ENCODE data around the gene MACC1. TPM values are rescaled to one million over a fixed set of nuclear protein-coding genes. Genes with fewer than 3 reads are reported as not detected.

The MACC1 gene
- total and polyA plus RNA-seq, 2 experiments from 2014 or later, result 3.4 to 13.4 TPM

DNA sequence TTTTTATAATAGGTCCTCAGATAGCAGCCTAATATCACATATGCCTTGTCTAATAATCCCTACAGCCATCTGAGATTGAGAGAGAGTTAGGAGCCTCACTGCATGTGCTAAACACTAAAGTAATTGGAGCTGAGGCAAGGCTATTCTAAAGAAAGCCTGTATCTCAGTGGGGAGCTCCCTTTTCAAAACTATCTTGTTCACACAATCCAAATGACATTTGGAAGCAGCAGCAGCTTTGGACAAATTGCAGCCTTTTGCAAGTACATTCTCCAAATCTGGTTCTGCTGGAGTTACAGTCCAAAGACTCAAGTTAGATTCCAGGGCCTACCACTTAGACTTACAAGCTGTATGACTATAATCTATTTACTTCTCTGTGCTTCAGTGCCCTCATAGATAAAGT is 104.5 kb downstream of the MACC1 start:
- peak; percentile 57 for ATAC-seq
- H3K4me1 Mint-ChIP-seq, result peaks cover 41% of the 10 kb centered on the region

More for the DNA sequence above, 104.5 kb downstream of the MACC1 start:
- H3K9me2 ChIP-seq (ENCODE audit: insufficient read depth), result no peaks in the 10 kb centered on the region
- H3K27ac Mint-ChIP-seq, result no peak overlapping the region
- H4K20me1 ChIP-seq (replicated peaks; ENCODE audit: insufficient read depth), result 0 out of 2 replicates have a peak, but pooled peaks cover 3% of the 10 kb centered on the region
- no peaks in the 10 kb centered on the region for H3K27me3 ChIP-seq (ENCODE audit: insufficient read depth)
- no peak overlapping the region for H3K4me3 ChIP-seq
- TF ChIP-seq STAT1 (IDR thresholded peaks at IDR 0.05; ENCODE audit: unreplicated experiment) (no peak), ZNF331 (CRISPR knock-in tag; IDR thresholded peaks at IDR 0.05; ENCODE audit: low read depth) (no peak), CREB1 (CRISPR knock-in tag; IDR thresholded peaks at IDR 0.05; ENCODE audit: low read depth) (no peak), JUNB (IDR thresholded peaks at IDR 0.05; ENCODE audit: unreplicated experiment) (no peak), EZH2 (IDR thresholded peaks at IDR 0.05; ENCODE audit: low read depth, unreplicated experiment) (no peak)
- TF ChIP-seq, protein P1, sequence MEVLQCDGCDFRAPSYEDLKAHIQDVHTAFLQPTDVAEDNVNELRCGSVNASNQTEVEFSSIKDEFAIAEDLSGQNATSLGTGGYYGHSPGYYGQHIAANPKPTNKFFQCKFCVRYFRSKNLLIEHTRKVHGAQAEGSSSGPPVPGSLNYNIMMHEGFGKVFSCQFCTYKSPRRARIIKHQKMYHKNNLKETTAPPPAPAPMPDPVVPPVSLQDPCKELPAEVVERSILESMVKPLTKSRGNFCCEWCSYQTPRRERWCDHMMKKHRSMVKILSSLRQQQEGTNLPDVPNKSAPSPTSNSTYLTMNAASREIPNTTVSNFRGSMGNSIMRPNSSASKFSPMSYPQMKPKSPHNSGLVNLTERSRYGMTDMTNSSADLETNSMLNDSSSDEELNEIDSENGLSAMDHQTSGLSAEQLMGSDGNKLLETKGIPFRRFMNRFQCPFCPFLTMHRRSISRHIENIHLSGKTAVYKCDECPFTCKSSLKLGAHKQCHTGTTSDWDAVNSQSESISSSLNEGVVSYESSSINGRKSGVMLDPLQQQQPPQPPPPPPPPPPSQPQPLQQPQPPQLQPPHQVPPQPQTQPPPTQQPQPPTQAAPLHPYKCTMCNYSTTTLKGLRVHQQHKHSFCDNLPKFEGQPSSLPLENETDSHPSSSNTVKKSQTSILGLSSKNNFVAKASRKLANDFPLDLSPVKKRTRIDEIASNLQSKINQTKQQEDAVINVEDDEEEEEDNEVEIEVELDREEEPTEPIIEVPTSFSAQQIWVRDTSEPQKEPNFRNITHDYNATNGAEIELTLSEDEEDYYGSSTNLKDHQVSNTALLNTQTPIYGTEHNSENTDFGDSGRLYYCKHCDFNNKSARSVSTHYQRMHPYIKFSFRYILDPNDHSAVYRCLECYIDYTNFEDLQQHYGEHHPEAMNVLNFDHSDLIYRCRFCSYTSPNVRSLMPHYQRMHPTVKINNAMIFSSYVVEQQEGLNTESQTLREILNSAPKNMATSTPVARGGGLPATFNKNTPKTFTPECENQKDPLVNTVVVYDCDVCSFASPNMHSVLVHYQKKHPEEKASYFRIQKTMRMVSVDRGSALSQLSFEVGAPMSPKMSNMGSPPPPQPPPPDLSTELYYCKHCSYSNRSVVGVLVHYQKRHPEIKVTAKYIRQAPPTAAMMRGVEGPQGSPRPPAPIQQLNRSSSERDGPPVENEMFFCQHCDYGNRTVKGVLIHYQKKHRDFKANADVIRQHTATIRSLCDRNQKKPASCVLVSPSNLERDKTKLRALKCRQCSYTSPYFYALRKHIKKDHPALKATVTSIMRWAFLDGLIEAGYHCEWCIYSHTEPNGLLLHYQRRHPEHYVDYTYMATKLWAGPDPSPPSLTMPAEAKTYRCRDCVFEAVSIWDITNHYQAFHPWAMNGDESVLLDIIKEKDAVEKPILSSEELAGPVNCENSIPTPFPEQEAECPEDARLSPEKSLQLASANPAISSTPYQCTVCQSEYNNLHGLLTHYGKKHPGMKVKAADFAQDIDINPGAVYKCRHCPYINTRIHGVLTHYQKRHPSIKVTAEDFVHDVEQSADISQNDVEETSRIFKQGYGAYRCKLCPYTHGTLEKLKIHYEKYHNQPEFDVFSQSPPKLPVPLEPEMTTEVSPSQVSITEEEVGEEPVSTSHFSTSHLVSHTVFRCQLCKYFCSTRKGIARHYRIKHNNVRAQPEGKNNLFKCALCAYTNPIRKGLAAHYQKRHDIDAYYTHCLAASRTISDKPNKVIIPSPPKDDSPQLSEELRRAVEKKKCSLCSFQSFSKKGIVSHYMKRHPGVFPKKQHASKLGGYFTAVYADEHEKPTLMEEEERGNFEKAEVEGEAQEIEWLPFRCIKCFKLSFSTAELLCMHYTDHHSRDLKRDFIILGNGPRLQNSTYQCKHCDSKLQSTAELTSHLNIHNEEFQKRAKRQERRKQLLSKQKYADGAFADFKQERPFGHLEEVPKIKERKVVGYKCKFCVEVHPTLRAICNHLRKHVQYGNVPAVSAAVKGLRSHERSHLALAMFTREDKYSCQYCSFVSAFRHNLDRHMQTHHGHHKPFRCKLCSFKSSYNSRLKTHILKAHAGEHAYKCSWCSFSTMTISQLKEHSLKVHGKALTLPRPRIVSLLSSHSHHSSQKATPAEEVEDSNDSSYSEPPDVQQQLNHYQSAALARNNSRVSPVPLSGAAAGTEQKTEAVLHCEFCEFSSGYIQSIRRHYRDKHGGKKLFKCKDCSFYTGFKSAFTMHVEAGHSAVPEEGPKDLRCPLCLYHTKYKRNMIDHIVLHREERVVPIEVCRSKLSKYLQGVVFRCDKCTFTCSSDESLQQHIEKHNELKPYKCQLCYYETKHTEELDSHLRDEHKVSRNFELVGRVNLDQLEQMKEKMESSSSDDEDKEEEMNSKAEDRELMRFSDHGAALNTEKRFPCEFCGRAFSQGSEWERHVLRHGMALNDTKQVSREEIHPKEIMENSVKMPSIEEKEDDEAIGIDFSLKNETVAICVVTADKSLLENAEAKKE (CRISPR knock-in tag; IDR thresholded peaks at IDR 0.05), result no peak
- TF ChIP-seq, protein P2, sequence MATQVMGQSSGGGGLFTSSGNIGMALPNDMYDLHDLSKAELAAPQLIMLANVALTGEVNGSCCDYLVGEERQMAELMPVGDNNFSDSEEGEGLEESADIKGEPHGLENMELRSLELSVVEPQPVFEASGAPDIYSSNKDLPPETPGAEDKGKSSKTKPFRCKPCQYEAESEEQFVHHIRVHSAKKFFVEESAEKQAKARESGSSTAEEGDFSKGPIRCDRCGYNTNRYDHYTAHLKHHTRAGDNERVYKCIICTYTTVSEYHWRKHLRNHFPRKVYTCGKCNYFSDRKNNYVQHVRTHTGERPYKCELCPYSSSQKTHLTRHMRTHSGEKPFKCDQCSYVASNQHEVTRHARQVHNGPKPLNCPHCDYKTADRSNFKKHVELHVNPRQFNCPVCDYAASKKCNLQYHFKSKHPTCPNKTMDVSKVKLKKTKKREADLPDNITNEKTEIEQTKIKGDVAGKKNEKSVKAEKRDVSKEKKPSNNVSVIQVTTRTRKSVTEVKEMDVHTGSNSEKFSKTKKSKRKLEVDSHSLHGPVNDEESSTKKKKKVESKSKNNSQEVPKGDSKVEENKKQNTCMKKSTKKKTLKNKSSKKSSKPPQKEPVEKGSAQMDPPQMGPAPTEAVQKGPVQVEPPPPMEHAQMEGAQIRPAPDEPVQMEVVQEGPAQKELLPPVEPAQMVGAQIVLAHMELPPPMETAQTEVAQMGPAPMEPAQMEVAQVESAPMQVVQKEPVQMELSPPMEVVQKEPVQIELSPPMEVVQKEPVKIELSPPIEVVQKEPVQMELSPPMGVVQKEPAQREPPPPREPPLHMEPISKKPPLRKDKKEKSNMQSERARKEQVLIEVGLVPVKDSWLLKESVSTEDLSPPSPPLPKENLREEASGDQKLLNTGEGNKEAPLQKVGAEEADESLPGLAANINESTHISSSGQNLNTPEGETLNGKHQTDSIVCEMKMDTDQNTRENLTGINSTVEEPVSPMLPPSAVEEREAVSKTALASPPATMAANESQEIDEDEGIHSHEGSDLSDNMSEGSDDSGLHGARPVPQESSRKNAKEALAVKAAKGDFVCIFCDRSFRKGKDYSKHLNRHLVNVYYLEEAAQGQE (IDR thresholded peaks at IDR 0.05; ENCODE audit: unreplicated experiment), result no peak
- TF ChIP-seq, protein P3, sequence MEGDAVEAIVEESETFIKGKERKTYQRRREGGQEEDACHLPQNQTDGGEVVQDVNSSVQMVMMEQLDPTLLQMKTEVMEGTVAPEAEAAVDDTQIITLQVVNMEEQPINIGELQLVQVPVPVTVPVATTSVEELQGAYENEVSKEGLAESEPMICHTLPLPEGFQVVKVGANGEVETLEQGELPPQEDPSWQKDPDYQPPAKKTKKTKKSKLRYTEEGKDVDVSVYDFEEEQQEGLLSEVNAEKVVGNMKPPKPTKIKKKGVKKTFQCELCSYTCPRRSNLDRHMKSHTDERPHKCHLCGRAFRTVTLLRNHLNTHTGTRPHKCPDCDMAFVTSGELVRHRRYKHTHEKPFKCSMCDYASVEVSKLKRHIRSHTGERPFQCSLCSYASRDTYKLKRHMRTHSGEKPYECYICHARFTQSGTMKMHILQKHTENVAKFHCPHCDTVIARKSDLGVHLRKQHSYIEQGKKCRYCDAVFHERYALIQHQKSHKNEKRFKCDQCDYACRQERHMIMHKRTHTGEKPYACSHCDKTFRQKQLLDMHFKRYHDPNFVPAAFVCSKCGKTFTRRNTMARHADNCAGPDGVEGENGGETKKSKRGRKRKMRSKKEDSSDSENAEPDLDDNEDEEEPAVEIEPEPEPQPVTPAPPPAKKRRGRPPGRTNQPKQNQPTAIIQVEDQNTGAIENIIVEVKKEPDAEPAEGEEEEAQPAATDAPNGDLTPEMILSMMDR (conservative IDR thresholded peaks at IDR 0.05; ENCODE audit: low read depth in 2 of 2), result no peak
- peaks cover 9% of the 10 kb centered on the region for H3K36me3 Mint-ChIP-seq (ENCODE audit: low read depth)
- H3K4me2 ChIP-seq, result peak overlapping the region; percentile 48
- DNase-seq (ENCODE audit: low spot score), result peak; percentile 33
- peak overlapping the region; percentile 48 for H3K27ac ChIP-seq (ENCODE audit: low read depth)
- no peak overlapping the region for H2AFZ ChIP-seq
- H3K27me3 Mint-ChIP-seq (ENCODE audit: insufficient read depth, low read depth, poor library complexity), result peaks cover 2% of the 10 kb centered on the region
- peaks cover 67% of the 10 kb centered on the region for H3K4me1 ChIP-seq (ENCODE audit: insufficient read depth)
- H3K4me3 Mint-ChIP-seq, result no peak overlapping the region
- H3K79me2 ChIP-seq (replicated peaks; ENCODE audit: insufficient read depth), result peaks cover 100% of the 10 kb centered on the region
- H3F3A ChIP-seq (replicated peaks; ENCODE audit: low read depth), result no peaks in the 10 kb centered on the region
- no peaks in the 10 kb centered on the region for H3K9me3 Mint-ChIP-seq
- H3K36me3 ChIP-seq (ENCODE audit: insufficient read depth), result no peaks in the 10 kb centered on the region; the same call in 1 of the 2 replicates

Measured in GM23338 (cell line).